SK-N-SH treated with all-trans-retinoic acid at 6 μM for 48 hours (cell line): Measurements from ENCODE around the gene TMEM132D.

Experiments used
- CREB5 ChIP-seq: fragments of 250-450 bp; sonication (Bioruptor Pico); IDR thresholded peaks from 2 replicates; pipeline ENCODE4 v1.5.1; 2020; ENCODE audit warnings: low read depth, mild to moderate bottlenecking, moderate library complexity
- PATZ1 ChIP-seq: fragments of 250-450 bp; sonication (Bioruptor Pico); IDR thresholded peaks from 2 replicates; pipeline ENCODE4 v1.8.0; 2020; ENCODE audit warnings: mild to moderate bottlenecking, moderate library complexity, borderline replicate concordance
- RARB ChIP-seq: fragments of 250-450 bp; sonication (Bioruptor Pico); IDR thresholded peaks from 2 replicates; pipeline ENCODE4 v1.8.0; 2021; ENCODE audit warnings: mild to moderate bottlenecking, moderate library complexity
- SNAI2 ChIP-seq: fragments of 250-450 bp; sonication (Bioruptor Pico); IDR thresholded peaks from 2 replicates; pipeline ENCODE4 v1.5.0; 2020; ENCODE audit warnings: mild to moderate bottlenecking, moderate library complexity
- TSHZ2 ChIP-seq: fragments of 250-450 bp; sonication (Bioruptor Pico); IDR thresholded peaks from 2 replicates; pipeline ENCODE4 v1.5.0; 2020; ENCODE audit warnings: mild to moderate bottlenecking, moderate library complexity
- ZFP30 ChIP-seq: fragments of 450-650 bp; formaldehyde crosslinking; IDR thresholded peaks from 2 replicates; pipeline ENCODE4 v1.5.0; 2022; ENCODE audit warnings: mild to moderate bottlenecking, moderate library complexity

- TF ChIP-seq PATZ1 (CRISPR knock-in tag), result no peak
- TF ChIP-seq CREB5, result no peak
- no peak for TF ChIP-seq TSHZ2 (CRISPR knock-in tag)
- TF ChIP-seq SNAI2, result no peak
- no peak for TF ChIP-seq RARB (CRISPR knock-in tag)
- TF ChIP-seq ZFP30, result no peak
These were observed 718.0 kb downstream of the TMEM132D start for GRCh38 chr12:129185855-129186254.
